K562 (cell line): Measurements from ENCODE around the gene KRT71. TPM values are rescaled to one million over a fixed set of nuclear protein-coding genes. Genes with fewer than 3 reads are reported as not detected.

Experiments used
- ATAC-seq: fragments of 200-7000 bp; cut with Tn5 transposase; 3 replicates; pipeline ENCODE4 v1.9.1; 2020; ENCODE audit warnings: moderate library complexity
- BruUV-seq: library from RNA; stranded (reverse); fragments of 400-500 nt; replicated peaks from 2 replicates; lab custom pipeline; 2021; lab: Mats Ljungman, UMichigan
- CTCF ChIA-PET: fragments of 300-600 bp; formaldehyde crosslinking; extraction: SDS; loops from one replicate; lab custom pipeline; 2021; ENCODE audit warnings: low intra/inter-chr PET ratio; lab: Yijun Ruan, JAX
- POLR2A ChIA-PET: fragments of 300-600, 350-650 bp; sonication (Branson Sonifier 250); formaldehyde crosslinking; extraction: SDS; loops from one replicate; lab custom pipeline; 2021; ENCODE audit warnings: antibody characterized with exemption, inconsistent platforms; lab: Yijun Ruan, JAX
- DNase-seq, 4 experiments: peaks; one replicate each; pipeline versions ENCODE4 v3.0.0 to v3.0.0-alpha.2; 2011 to 2018; ENCODE audit warnings: low spot score in 3 of 4, mixed read lengths in 3 of 4; ENCODE audit errors: extremely low read depth in 1 of 4
- FAIRE-seq: peaks from 2 replicates; lab custom pipeline; 2011; peaks lifted over from hg19 to GRCh38; lab: Jason Lieb, UNC
- H2AFZ ChIP-seq: 2 replicates; pipeline ENCODE4 v1.6.0; 2011; ENCODE audit warnings: low read depth, low read length, control low read depth, inconsistent platforms
- H3K27ac ChIP-seq: fragments of 200-600 bp; 3 replicates; pipeline ENCODE4 v1.8.0; 2011; ENCODE audit warnings: low read depth, mild to moderate bottlenecking, control low read depth, inconsistent platforms, low read length, moderate library complexity, mixed read lengths; ENCODE audit errors: extremely low read depth
- H3K27me3 ChIP-seq, 2 experiments: fragments of 300-600 bp in 1 of 2; 2 replicates in 1 of 2; 3 replicates in 1 of 2; pipeline versions ENCODE4 v1.6.0 to v1.8.0; 2011; ENCODE audit warnings: inconsistent platforms in 2 of 2, low read length in 2 of 2, mild to moderate bottlenecking in 1 of 2, mixed read lengths in 1 of 2, moderate library complexity in 1 of 2; ENCODE audit not compliant: control insufficient read depth in 2 of 2, insufficient read depth in 2 of 2
- H3K36me3 ChIP-seq: fragments of 300-600 bp; 3 replicates; pipeline ENCODE4 v1.8.0; 2011; ENCODE audit warnings: mild to moderate bottlenecking, low read length, inconsistent platforms; ENCODE audit not compliant: control insufficient read depth, insufficient read depth
- H3K4me1 ChIP-seq, 2 experiments: fragments of 200-600 bp in 1 of 2; replicated peaks in 1 of 2; 2 replicates in 1 of 2; 3 replicates in 1 of 2; pipeline versions ENCODE4 v1.5.1 to v1.8.0; 2011; ENCODE audit warnings: inconsistent platforms in 2 of 2, low read length in 2 of 2, mild to moderate bottlenecking in 1 of 2, mixed read lengths in 1 of 2, moderate library complexity in 1 of 2; ENCODE audit not compliant: control insufficient read depth in 2 of 2, insufficient read depth in 2 of 2
- H3K4me2 ChIP-seq: 2 replicates; pipeline ENCODE4 v1.6.1; 2011; ENCODE audit warnings: low read length, control low read depth, inconsistent platforms, mixed read lengths; ENCODE audit not compliant: insufficient read depth
- H3K4me3 ChIP-seq: fragments of 200-600 bp; sonication (generic), shearing (Covaris generic); 2 replicates; pipeline ENCODE4 v1.5.1; 2016; ENCODE audit warnings: control low read depth, inconsistent platforms
- H3K79me2 ChIP-seq: fragments of 200-600 bp; 3 replicates; pipeline ENCODE4 v1.8.0; 2011; ENCODE audit warnings: low read length, inconsistent platforms; ENCODE audit not compliant: control insufficient read depth, insufficient read depth
- H3K9ac ChIP-seq, 2 experiments: 2 replicates each; pipeline versions ENCODE4 v1.6.0 to v1.6.1; 2011; ENCODE audit warnings: low read depth in 2 of 2, low read length in 2 of 2, control low read depth in 1 of 2, inconsistent platforms in 1 of 2, mild to moderate bottlenecking in 1 of 2, mixed read lengths in 1 of 2; ENCODE audit not compliant: insufficient read depth in 1 of 2
- H3K9me1 ChIP-seq: one replicate; pipeline ENCODE4 v1.6.0; 2011; ENCODE audit warnings: inconsistent platforms, mild to moderate bottlenecking, low read length, moderate library complexity; ENCODE audit not compliant: control insufficient read depth, insufficient read depth
- H3K9me3 ChIP-seq: replicated peaks from 2 replicates; pipeline ENCODE4 v1.5.1; 2011; ENCODE audit warnings: low read depth, low read length, inconsistent platforms; ENCODE audit not compliant: control insufficient read depth, insufficient read depth
- H4K20me1 ChIP-seq: replicated peaks from 2 replicates; pipeline ENCODE4 v1.6.1; 2011; ENCODE audit warnings: low read length, inconsistent platforms, mixed read lengths; ENCODE audit not compliant: control insufficient read depth, insufficient read depth
- BRCA1 ChIP-seq, 2 experiments: fragments of 450-650 bp in 1 of 2; sonication (generic) in 1 of 2; formaldehyde crosslinking in 1 of 2; IDR thresholded peaks; 2 replicates each; pipeline versions ENCODE4 v1.5.0 to v1.6.1; 2017 to 2020; ENCODE audit warnings: mild to moderate bottlenecking in 1 of 2, missing genetic modification reagents in 1 of 2
- CBX3 ChIP-seq, 2 experiments: IDR thresholded peaks; 1 replicate in 1 of 2; 2 replicates in 1 of 2; pipeline ENCODE4 v1.6.1; 2012; ENCODE audit warnings: inconsistent platforms in 2 of 2, low read length in 2 of 2, borderline replicate concordance in 1 of 2, control low read depth in 1 of 2
- FOXJ2 ChIP-seq: fragments of 200-800 bp; sonication (Bioruptor generic); IDR thresholded peaks from 2 replicates; pipeline ENCODE4 v1.6.1; 2016; ENCODE audit warnings: missing genetic modification characterization, missing compliant biosample characterization
- GATAD2B ChIP-seq: fragments of 450-650 bp; IDR thresholded peaks from 2 replicates; pipeline ENCODE4 v1.6.1; 2017; ENCODE audit warnings: mild to moderate bottlenecking, borderline replicate concordance
- KAT8 ChIP-seq: fragments of 450-650 bp; IDR thresholded peaks from 2 replicates; pipeline ENCODE4 v1.6.1; 2016; ENCODE audit warnings: low read depth, mild to moderate bottlenecking
- MEF2D ChIP-seq: conservative IDR thresholded peaks from 2 replicates; pipeline ENCODE4 v1.6.1; 2016; ENCODE audit warnings: low read depth, missing genetic modification characterization, missing compliant biosample characterization
- NCOA1 ChIP-seq: fragments of 450-650 bp; IDR thresholded peaks from 2 replicates; pipeline ENCODE4 v1.6.1; 2016; ENCODE audit warnings: low read depth
- PHTF2 ChIP-seq: fragments of 250-450 bp; sonication (Bioruptor Pico); IDR thresholded peaks from 2 replicates; pipeline ENCODE4 v1.5.0; 2021; ENCODE audit warnings: mild to moderate bottlenecking
- PML ChIP-seq: IDR thresholded peaks from 2 replicates; pipeline ENCODE4 v1.6.1; 2012; ENCODE audit warnings: low read length, inconsistent platforms
- RAD21 ChIP-seq, 2 experiments: fragments of 250-450 bp in 1 of 2; fragments of 450-650 bp in 1 of 2; sonication (Bioruptor Pico) in 1 of 2; formaldehyde crosslinking in 1 of 2; IDR thresholded peaks in 1 of 2; conservative IDR thresholded peaks in 1 of 2; 2 replicates each; pipeline versions ENCODE4 v1.4.0 to v1.8.0; 2020 to 2022; ENCODE audit warnings: mild to moderate bottlenecking in 2 of 2, moderate library complexity in 1 of 2
- SIN3A ChIP-seq, 2 experiments: fragments of 150-350 bp in 1 of 2; IDR thresholded peaks; 2 replicates each; pipeline ENCODE4 v1.6.1; 2011 to 2016; ENCODE audit warnings: borderline replicate concordance in 2 of 2, low read depth in 2 of 2, low read length in 2 of 2, mild to moderate bottlenecking in 2 of 2, moderate library complexity in 2 of 2; ENCODE audit not compliant: control insufficient read depth in 1 of 2
- SMAD1 ChIP-seq: fragments of 150-350 bp; IDR thresholded peaks from 2 replicates; pipeline ENCODE4 v1.6.1; 2014; ENCODE audit warnings: low read length, low read depth; ENCODE audit not compliant: partially characterized antibody
- ZC3H11A ChIP-seq: IDR thresholded peaks from 2 replicates; pipeline ENCODE4 v1.6.1; 2012; ENCODE audit warnings: low read depth, low read length, improper control_type of control experiment
- ZNF197 ChIP-seq: fragments of 200-800 bp; sonication (Bioruptor generic); IDR thresholded peaks from 2 replicates; pipeline ENCODE4 v1.6.1; 2016; ENCODE audit warnings: low read depth, missing genetic modification characterization, missing compliant biosample characterization
- ZNF785 ChIP-seq: fragments of 250-450 bp; sonication (Bioruptor Pico); IDR thresholded peaks from 2 replicates; pipeline ENCODE4 v1.4.0; 2020; ENCODE audit warnings: mild to moderate bottlenecking
- WGBS: fragments of 100-300 bp; shearing (Covaris generic); methylation state at CpG from one replicate; pipeline ENCODE4 v1.1.6; 2016; ENCODE audit warnings: low coverage, mixed read lengths; ENCODE audit not compliant: insufficient coverage; ENCODE audit errors: missing lambda C conversion rate; 5-methylcytosine and 5-hydroxymethylcytosine counted together
- in situ Hi-C: fragments of 300-500 bp; cut with MboI; formaldehyde crosslinking; loops from 4 replicates; pipeline ENCODE4 v1.15.0; 2018; ENCODE audit warnings: inconsistent platforms, mixed read lengths
- intact Hi-C: fragments of 100-400 bp; cut with micrococcal nuclease; formaldehyde crosslinking; loops from 2 replicates; pipeline ENCODE4 v1.14.2; 2022
- polyA plus RNA-seq, 8 experiments: library from polyadenylated mRNA; depleted of rRNA in 4 of 8; stranded (reverse) in 5 of 8; unstranded in 3 of 8; fragments of >200 nt; fragmentation: Nextera tagmentation in 2 of 8; fragmentation: Illumina TruSeq in 1 of 8; extraction: Ambion mirVana in 2 of 8; extraction: Trizol in 1 of 8; gene quantifications; 2 replicates each; pipeline versions ENCODE4 v1.2.1 to v1.2.3, GENCODE V29; 2011 to 2014; ENCODE audit warnings: inconsistent platforms in 1 of 8, missing spikeins in 1 of 8
- total RNA-seq, 7 experiments: library from RNA; depleted of rRNA in 6 of 7; stranded (reverse); fragments of >200 nt in 6 of 7; fragmentation: Illumina TruSeq in 2 of 7; extraction: Trizol in 2 of 7; gene quantifications; 2 replicates each; pipeline versions ENCODE4 v1.2.1 to v1.2.3, GENCODE V29; 2011 to 2021; ENCODE audit warnings: low replicate concordance in 1 of 7
- TF ChIP-seq, protein P1 (sequence below), 3 experiments: IDR thresholded peaks in 2 of 3; conservative IDR thresholded peaks in 1 of 3; 2 replicates each; pipeline ENCODE4 v1.5.1; 2011 to 2012; ENCODE audit warnings: low read length in 3 of 3, mild to moderate bottlenecking in 3 of 3, control low read depth in 2 of 3, improper control_type of control experiment in 1 of 3, inconsistent platforms in 1 of 3, low read depth in 1 of 3, mixed read lengths in 1 of 3, moderate library complexity in 1 of 3; ENCODE audit not compliant: insufficient read depth in 2 of 3
- TF ChIP-seq, protein P2 (sequence below): fragments of 450-650 bp; IDR thresholded peaks from 2 replicates; pipeline ENCODE4 v1.6.1; 2016; ENCODE audit warnings: mild to moderate bottlenecking

The KRT71 gene
- total and polyA plus RNA-seq, 9 of the 15 experiments (the other 6 are each of a cell fraction or from before 2014, with no cell fraction given): not detected

DNA sequence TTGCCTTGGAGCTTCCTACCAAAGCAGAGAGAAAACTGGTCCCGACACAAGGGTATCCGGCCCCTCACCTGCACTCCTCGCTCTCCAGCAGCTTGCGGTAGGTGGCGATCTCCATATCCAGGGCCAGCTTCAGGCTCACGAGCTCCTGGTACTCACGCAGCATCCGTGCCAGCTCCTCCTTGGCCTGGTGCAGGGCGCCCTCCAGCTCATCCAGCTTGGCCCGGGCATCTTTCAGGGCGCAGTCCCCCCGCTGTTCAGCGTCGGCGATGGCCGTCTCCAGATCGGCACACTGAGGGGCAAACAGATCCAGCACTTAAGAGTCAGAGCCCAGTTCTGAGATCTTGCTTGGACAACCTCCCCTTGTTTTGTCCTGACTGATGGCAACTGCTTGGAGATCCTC lies 34.6 kb upstream of the KRT71 start:
- Histone ChIP-seq H3K9me3 (no peaks in the 10 kb centered on the region), H3K4me1 (peaks cover 0 to 6% of the 10 kb centered on the region in 2 experiments; a peak in 1 of 5 replicates), H3K4me3 (no peak overlapping the region), H3K4me2 (no peak overlapping the region), H3K27me3 (peaks cover 4 to 29% of the 10 kb centered on the region in 2 experiments; a peak in 4 of 5 replicates), H3K9me1 (no peaks in the 10 kb centered on the region), H4K20me1 (peaks cover 4% of the 10 kb centered on the region; the same call in 1 of the 2 replicates), H3K27ac (no peak overlapping the region), H3K36me3 (no peaks in the 10 kb centered on the region), H3K79me2 (no peaks in the 10 kb centered on the region), H2AFZ (no peak overlapping the region), H3K9ac (no peak overlapping the region)
- POLR2A ChIA-PET: interaction anchor here (0.6 to 1.3 kb wide), 4 partner anchors 12 to 205 kb away, joined by 3 to 6 read pairs (median 4); no protein-coding TSS in a partner anchor
- in situ Hi-C loops (loop anchor here (5.0 kb wide), 1 partner anchor 395 kb away; no protein-coding TSS in a partner anchor), intact Hi-C loops (loop anchor here (5.0 to 10.0 kb wide), 4 partner anchors 75 to 433 kb away; no protein-coding TSS in a partner anchor)
- 8% methylated on average over 17 of the region's 17 CpGs for WGBS
- ATAC-seq: no peak
- TF ChIP-seq NCOA1: no peak
- TF ChIP-seq FOXJ2 (tag): no peak
- TF ChIP-seq, protein P1, sequence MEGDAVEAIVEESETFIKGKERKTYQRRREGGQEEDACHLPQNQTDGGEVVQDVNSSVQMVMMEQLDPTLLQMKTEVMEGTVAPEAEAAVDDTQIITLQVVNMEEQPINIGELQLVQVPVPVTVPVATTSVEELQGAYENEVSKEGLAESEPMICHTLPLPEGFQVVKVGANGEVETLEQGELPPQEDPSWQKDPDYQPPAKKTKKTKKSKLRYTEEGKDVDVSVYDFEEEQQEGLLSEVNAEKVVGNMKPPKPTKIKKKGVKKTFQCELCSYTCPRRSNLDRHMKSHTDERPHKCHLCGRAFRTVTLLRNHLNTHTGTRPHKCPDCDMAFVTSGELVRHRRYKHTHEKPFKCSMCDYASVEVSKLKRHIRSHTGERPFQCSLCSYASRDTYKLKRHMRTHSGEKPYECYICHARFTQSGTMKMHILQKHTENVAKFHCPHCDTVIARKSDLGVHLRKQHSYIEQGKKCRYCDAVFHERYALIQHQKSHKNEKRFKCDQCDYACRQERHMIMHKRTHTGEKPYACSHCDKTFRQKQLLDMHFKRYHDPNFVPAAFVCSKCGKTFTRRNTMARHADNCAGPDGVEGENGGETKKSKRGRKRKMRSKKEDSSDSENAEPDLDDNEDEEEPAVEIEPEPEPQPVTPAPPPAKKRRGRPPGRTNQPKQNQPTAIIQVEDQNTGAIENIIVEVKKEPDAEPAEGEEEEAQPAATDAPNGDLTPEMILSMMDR (IDR thresholded peaks at IDR 0.05 in 2 of 3, conservative IDR thresholded peaks at IDR 0.05 in 1 of 3; ENCODE audit: insufficient read depth in 2 of 3, low read depth in 1 of 3, low read length in 3 of 3): peak in 2 of 3 experiments; percentile 29 to 31; a peak in 1 of 6 replicates
- no peak for TF ChIP-seq KAT8
- no peak for TF ChIP-seq PML
- TF ChIP-seq MEF2D (tag): no peak
- TF ChIP-seq, protein P2, sequence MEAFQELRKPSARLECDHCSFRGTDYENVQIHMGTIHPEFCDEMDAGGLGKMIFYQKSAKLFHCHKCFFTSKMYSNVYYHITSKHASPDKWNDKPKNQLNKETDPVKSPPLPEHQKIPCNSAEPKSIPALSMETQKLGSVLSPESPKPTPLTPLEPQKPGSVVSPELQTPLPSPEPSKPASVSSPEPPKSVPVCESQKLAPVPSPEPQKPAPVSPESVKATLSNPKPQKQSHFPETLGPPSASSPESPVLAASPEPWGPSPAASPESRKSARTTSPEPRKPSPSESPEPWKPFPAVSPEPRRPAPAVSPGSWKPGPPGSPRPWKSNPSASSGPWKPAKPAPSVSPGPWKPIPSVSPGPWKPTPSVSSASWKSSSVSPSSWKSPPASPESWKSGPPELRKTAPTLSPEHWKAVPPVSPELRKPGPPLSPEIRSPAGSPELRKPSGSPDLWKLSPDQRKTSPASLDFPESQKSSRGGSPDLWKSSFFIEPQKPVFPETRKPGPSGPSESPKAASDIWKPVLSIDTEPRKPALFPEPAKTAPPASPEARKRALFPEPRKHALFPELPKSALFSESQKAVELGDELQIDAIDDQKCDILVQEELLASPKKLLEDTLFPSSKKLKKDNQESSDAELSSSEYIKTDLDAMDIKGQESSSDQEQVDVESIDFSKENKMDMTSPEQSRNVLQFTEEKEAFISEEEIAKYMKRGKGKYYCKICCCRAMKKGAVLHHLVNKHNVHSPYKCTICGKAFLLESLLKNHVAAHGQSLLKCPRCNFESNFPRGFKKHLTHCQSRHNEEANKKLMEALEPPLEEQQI: no peak
- TF ChIP-seq ZNF785: no peak
- no peak for TF ChIP-seq GATAD2B
- no peak for TF ChIP-seq ZC3H11A
- TF ChIP-seq PHTF2 (CRISPR knock-in tag): no peak
- no peak for TF ChIP-seq ZNF197
- TF ChIP-seq SIN3A (IDR thresholded peaks at IDR 0.05; ENCODE audit: borderline replicate concordance in 2 of 2, control insufficient read depth in 1 of 2, low read depth in 2 of 2, low read length in 2 of 2): no peak
- TF ChIP-seq SMAD1: no peak
- no peak for TF ChIP-seq CBX3 (IDR thresholded peaks at IDR 0.05; ENCODE audit: borderline replicate concordance in 1 of 2, low read length in 2 of 2)
- peak in 1 of 2 experiments; percentile 28; a peak in 1 of 4 replicates for TF ChIP-seq RAD21 (CRISPR knock-in tag; conservative IDR thresholded peaks at IDR 0.05 in 1 of 2, IDR thresholded peaks at IDR 0.05 in 1 of 2)
- TF ChIP-seq BRCA1 (IDR thresholded peaks at IDR 0.05): no peak
- no peak for TF ChIP-seq BRCA1 (CRISPR knock-in tag; IDR thresholded peaks at IDR 0.05)
- CTCF ChIA-PET: interaction anchor here (1.3 kb wide), 1 partner anchor 293 kb away, joined by 6 read pairs; no protein-coding TSS in a partner anchor
- FAIRE-seq: no peak
- peak in 1 of 4 experiments; percentile 13 for DNase-seq
- no TSS peak for BruUV-seq
